ENCODE data around the gene OR52B2.
"Not testable (repeated sequence)": the region's sequence is repeated elsewhere in the genome, so short reads cannot be mapped to it uniquely, and the experiment has no call there.

OR52B2 gene

GRCh38 chr11:6151117-6151516 is 19.0 kb downstream of the OR52B2 start:
- ATAC-seq (no peak), DNase-seq (no peak)

- not testable (repeated sequence) for ATAC-seq, DNase-seq
Measured at GRCh38 chr11:6143737-6144136, 26.4 kb downstream of the OR52B2 start.

GRCh38 chr11:6142936-6143335 is 27.2 kb downstream of the OR52B2 start:
- DNase-seq (no peak), ATAC-seq (no peak)

DNA sequence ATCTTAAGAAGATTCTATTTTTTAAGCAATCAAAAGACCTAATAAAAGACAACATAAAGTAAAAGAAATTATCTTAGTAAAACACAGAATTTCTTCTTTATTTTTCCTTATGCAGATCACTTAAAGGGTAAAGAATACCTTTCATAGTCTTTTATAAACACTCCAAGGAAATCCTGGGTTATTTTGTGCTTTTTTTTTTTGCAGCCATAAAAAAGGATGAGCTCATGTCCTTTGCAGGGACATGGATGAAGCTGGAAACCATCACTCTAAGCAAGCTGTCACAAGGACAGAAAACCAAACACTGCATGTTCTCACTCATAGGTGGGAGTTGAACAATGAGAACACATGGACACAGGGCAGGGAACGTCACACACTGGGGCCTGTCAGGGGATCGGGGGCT is 34.2 kb downstream of the OR52B2 start:
- not testable (repeated sequence) for DNase-seq, ATAC-seq

DNA sequence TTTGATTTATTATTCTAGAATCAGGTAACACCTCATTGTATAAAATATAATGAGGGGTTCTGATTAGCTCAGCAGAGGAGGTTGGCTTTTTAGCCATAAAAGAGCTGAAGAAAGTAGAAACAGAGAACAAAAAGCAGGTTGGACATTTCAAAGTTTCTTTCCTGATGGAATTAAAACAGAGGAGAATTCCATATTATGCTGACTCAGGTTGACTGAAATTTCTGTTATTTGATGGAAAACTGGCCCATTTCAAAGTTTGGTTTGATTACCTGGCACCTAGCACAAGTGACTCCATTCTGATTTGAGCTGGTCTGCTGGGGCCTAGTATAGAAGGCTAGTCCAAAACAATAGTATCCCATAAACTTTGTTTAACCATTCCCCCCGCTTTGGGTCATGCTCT is 37.7 kb downstream of the OR52B2 start:
- DNase-seq (no peak), ATAC-seq (no peak)

- no peak for ATAC-seq
Measured at GRCh38 chr11:6129635-6130034, 40.5 kb downstream of the OR52B2 start.

GRCh38 chr11:6129011-6129410 is 41.1 kb downstream of the OR52B2 start:
- ATAC-seq (no peak), DNase-seq (no peak)

More at GRCh38 chr11:6129635-6130034, 40.5 kb downstream of the OR52B2 start:
- DNase-seq, result no peak

GRCh38 chr11:6127881-6128280 is 42.2 kb downstream of the OR52B2 start:
- ATAC-seq, result peak; percentile 28
- no peak for DNase-seq

- DNase-seq (no peak), ATAC-seq (no peak)
Measured at GRCh38 chr11:6124245-6124644, 45.9 kb downstream of the OR52B2 start.

Data from stimulated activated naive CD8-positive, alpha-beta T cell treated with anti-CD3 and anti-CD28 coated beads, Interleukin-15, Interleukin-2, amounts not matched to agents 100 U/mL and 50 U/mL, for 24 hours (primary cell).